ENCODE measurements around the gene MATCAP1.

The MATCAP1 gene

GRCh38 chr16:67183627-67184452 lies at the start of gene MATCAP1:
TSS of gene MATCAP1 (minus strand) at chr16:67183963. CDS start at chr16:67180610, 3,353 bp downstream.
- peak; percentile 97 for DNase-seq

DNA sequence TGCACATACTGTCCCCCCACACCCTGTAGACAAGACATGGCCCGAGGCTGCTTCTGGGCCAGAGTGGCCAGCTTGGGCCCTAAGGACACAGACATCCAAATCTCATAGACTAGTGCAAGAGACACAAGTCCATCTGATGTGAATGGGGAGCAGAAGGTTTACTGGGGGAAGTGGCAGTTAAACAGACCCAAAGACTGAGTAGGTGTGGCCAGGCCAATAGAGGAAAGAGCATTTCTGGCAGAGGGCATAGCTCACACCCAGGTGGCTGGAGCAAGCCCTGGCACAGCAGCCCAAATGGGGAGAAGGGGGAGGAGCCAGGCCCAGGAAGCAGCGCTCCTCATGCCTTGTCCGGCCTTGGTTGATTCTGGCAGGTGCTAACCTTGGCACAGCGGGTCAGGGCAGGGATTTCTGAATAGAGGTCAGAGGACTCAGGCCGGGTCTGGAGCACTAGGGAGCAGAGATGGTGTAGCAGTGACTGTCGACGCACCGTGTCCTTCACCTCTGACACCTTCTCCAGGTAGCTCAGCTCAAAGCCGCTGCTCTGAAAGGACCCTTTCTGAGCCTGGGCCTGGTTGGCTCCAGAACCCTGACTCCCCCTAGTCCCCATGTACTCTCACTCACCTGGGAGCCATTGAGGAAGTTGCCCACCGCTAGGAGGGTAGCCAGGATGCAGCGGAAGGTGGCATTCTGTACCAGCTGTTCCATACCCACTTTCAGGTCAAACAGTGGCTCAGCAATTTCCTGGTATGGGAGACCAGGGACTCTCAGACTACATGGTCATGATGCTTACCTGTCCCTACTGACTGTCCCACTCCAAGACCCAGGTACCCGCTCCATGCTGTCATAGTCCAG lies 47.3 kb upstream of the MATCAP1 start:
- no peak for DNase-seq

GRCh38 chr16:67229906-67230808 lies 46.4 kb upstream of the MATCAP1 start:
- DNase-seq, result no peak

DNA sequence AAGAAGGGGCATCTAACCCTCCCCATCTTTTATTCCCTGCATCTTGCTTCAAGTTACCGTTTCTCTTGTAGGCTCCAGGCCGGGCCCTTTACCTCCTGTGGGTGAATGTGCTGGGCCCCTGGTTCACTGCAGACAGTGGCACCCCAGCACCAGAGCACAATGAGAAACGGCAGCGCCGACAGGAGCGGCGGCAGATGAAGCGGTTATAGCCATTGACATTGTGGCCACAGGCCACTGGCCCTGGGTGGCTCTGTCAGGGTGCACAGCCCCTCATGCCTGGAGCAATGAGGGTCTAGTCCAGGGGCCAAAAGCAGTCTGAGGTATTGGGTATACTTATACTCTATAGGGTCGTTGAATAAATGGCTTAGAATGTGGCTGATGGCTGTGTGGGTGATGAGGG lies 45.1 kb upstream of the MATCAP1 start:
- DNase-seq, result no peak

GRCh38 chr16:67228034-67228785 lies 44.4 kb upstream of the MATCAP1 start:
- no peak for DNase-seq

GRCh38 chr16:67227567-67227921 lies 43.8 kb upstream of the MATCAP1 start:
- no peak for DNase-seq

- DNase-seq, result peak; percentile 97
These were observed 43.2 kb upstream of the MATCAP1 start, which contains the start of gene TMEM208 for GRCh38 chr16:67226804-67227566. TSS of gene TMEM208 (plus strand) at chr16:67227130. CDS start at chr16:67227219, 89 bp downstream.

- DNase-seq, result no peak
These were observed 42.6 kb upstream of the MATCAP1 start for GRCh38 chr16:67226295-67226803.

DNA sequence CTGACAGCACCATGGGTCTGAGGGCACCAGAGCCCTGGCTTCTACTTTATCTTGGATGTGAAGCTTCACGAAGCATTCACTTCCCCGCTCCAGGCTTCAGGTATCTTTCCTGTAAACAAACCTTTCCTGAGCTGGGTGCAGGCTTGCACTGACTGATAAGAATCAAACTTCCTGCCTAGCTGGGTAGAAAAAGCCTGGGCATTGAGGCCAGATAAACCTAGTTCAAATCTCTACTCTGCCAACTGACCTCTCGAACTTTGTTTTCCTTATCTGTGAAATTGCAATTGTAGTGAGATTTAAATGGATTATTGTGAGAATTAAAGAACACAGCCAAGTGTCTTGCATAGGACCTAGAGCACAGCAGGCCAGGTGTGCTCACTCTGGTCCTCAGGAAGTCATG lies 40.2 kb upstream of the MATCAP1 start:
- no peak for DNase-seq

- no peak for DNase-seq
These were observed 33.1 kb upstream of the MATCAP1 start for GRCh38 chr16:67216612-67217490.

DNA sequence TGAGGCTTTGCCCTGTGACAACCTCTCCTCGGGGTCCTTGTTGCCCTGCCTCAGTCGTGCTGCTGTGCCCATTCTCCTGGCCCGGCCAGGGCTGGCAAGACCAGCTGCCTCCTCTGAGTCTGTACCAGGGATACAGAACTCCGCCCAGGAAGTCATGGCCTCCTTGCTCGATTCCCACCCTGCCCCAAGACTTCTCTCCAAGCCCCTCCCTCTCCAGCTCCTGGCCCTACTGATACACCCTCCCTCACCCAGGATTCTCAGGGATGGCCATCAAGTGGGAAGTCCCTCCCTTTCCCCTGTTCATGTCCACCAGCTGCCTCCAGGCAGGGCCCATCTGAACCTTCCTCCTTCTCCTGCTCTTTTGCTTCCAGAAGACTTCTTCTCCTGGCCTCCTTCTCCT lies 31.9 kb upstream of the MATCAP1 start:
- no peak for DNase-seq

- DNase-seq, result no peak
These were observed 29.6 kb upstream of the MATCAP1 start for GRCh38 chr16:67213197-67214019.

DNA sequence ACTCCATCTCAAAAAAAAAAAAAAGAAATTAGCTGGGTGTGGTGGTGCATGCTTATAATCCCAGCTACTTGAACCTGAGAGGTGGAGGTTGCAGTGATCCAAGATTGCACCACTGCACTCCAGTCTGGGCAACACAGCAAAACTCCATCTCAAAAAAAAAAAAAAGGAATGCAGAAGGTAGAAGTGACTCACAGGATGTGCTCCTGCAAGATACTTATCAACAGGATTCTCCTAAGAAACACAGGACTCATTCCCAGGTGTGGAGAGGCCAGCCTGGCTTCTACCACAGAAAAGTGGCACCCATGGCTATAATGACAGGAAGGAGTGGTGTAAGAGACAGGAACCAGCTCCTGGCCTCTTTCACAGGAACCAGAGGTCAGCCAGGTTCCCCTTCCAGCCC lies 29.0 kb upstream of the MATCAP1 start:
- DNase-seq, result no peak

GRCh38 chr16:67211674-67212073 lies 27.9 kb upstream of the MATCAP1 start:
- DNase-seq, result no peak

- no peak for DNase-seq
These were observed 26.5 kb upstream of the MATCAP1 start for GRCh38 chr16:67210069-67210937.

DNA sequence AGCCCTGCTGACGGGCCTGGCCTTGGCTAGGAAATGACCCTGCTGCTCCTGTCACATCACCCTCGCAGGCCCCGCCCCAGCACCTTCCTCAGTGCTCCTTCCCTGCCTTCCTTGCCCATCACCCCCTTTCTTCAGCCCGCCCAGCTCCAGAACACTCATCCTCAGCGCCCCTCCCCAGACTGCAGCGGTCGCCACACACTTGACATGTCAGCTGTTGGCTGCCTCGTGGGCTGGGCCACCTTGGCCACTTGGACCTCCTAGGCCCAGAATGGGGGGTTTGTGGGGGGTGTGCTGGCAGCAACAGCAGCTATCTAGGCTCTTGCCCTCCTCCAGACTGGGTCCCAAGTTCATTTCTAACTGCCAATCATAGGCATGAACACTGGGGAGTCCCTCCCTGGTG lies 25.8 kb upstream of the MATCAP1 start:
- no peak for DNase-seq

DNA sequence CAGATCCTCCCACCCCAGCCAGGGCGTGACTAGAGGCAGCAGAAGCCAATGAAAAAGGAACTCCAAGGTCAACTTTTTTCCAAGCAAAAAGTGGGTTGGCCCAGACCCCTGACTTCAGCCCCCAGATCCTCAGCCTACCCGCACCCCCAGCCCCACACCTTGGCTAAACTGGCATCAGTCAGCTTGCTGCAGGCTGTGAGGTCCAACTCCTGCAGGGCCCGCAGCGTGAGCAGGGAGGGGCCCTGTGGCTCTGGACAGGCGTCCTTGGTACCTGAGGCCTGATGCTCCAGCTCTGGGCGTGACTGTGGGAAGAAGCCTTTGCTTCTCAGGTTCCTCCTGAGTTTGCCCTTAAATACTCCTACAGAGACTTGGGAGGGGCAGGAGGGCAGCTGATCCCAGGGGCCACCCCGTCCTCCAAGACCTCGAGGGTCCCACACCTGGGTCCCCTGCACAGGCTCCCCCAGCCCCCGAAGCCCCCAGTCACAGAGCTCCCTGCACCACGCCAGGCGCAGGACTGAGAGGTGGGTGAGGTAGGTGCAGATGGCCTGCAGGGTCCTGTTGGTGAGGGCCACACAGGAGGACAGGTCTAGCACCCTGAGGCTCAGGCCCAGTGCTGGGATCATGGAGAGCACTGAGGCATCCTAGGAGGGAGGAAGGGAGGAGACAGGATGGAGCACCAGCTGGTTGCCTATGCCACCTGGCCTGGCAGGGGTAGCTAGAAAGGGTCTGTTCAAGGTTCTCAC lies 24.6 kb upstream of the MATCAP1 start:
- DNase-seq, result no peak
